GM18505 (cell line): ENCODE measurements around the gene ANKRD11.
"Not testable (repeated sequence)": the region's sequence is repeated elsewhere in the genome, so short reads cannot be mapped to it uniquely, and the experiment has no call there.

Source experiments
- ATAC-seq: cut with Tn5 transposase; IDR thresholded peaks from one replicate; pipeline ENCODE4 v1.9.1; 2021; ENCODE audit not compliant: unreplicated experiment
- POLR2A ChIP-seq: IDR thresholded peaks from 4 replicates; pipeline ENCODE4 v1.6.1; 2011; ENCODE audit warnings: borderline replicate concordance; ENCODE audit not compliant: insufficient read depth, insufficient read length; ENCODE audit errors: extremely low read depth

Gene ANKRD11

GRCh38 chr16:89476811-89477261 lies 13.5 kb downstream of the ANKRD11 start:
- no peak for TF ChIP-seq POLR2A
- peak; percentile 52 for ATAC-seq

GRCh38 chr16:89476379-89476778 lies 14.0 kb downstream of the ANKRD11 start:
- no peak for TF ChIP-seq POLR2A

GRCh38 chr16:89475144-89475543 lies 15.2 kb downstream of the ANKRD11 start:
- no peak for TF ChIP-seq POLR2A
- ATAC-seq: no peak

More at GRCh38 chr16:89476379-89476778, 14.0 kb downstream of the ANKRD11 start:
- no peak for ATAC-seq

DNA sequence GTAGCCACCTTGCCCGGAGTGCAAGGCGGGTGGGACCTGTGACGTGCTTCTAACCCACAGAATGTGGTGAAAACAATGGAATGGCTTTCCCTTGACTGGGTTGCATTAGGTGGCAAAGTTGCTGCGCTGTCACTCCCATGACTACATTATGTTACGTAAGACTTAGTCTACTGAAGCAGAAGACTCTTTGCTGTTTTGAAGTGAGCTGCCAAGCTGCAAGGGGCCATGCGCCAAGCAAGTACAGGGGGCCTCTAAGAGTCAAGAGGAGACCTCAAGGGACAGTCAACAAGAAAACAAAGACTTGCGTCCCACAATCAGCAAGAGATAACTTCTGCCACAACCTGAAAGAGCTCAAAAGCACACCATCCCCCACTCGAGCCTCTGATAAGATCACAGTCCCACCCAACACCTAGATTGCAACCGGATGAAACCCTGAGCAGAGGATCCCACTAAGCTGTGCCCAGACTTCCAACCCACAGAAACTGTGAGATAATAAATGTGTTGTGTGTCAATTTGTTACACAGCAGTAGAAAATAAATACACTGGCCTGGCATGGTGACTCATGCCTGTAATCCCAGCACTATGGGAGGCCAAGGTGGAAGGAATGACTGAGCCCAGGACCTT lies 16.5 kb downstream of the ANKRD11 start:
- no peak for ATAC-seq
- TF ChIP-seq POLR2A: no peak

DNA sequence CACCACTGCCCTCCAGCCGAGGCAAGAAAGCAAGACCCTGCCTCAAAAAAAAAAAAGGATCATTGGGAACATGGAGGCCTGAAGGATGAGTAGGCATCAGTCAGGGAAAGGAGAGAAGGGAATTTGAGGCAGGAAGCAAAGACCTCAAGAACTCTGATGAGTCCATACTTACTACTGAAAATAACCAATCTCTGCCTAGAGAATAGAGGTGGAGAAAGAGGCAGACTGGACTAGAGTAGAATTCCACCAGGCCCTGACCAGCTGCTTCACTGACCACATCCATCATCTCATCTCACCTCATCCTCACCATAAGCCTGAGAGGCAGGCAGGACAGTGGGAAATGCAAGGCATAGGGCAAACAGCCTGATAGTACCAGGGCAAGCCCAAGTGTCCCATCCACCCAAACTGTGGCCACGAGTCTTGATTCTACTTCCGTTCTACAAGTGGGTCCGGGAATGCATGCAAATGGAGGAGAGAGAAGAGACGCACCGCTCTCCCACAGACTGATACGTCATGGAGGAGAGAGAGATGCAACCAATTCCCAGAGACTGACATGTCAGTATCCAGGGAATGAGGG lies 17.1 kb downstream of the ANKRD11 start:
- no peak for TF ChIP-seq POLR2A
- no peak for ATAC-seq

- no peak for ATAC-seq
- TF ChIP-seq POLR2A: no peak
Observed at GRCh38 chr16:89472711-89473075, 17.7 kb downstream of the ANKRD11 start.

GRCh38 chr16:89467382-89467781 lies 23.0 kb downstream of the ANKRD11 start:
- TF ChIP-seq POLR2A: no peak
- ATAC-seq: no peak

DNA sequence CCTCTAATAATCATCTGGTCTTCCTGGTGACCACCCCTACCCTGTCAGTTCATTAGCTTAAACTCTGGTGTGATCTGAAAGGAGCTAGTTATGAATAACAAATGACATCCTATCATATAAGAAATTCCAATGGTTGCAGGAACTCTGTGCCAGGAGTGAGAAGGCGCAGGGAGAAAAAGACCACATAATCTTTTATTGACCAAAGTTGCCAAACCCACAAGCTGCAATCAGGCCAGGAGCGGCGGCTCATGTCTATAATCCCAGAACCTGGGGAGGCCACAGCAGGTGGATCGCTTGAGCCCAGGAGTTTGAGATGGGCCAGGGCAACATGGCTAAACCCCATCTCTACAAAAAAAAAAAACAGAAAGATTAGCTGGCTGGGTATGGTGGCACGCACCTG lies 23.4 kb downstream of the ANKRD11 start:
- ATAC-seq: no peak
- TF ChIP-seq POLR2A: no peak

DNA sequence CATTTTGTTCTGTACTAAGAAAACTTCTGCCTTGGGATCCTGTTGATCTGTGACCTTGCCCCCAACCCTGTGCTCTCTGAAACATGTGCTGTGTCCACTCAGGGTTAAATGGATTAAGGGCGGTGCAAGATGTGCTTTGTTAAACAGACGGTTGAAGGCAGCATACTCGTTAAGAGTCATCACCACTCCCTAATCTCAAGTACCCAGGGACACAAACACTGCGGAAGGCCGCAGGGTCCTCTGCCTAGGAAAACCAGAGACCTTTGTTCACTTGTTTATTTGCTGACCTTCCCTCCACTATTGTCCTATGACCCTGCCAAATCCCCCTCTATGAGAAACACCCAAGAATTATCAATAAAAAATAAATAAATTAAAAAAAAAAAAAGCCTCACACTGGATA lies 27.0 kb downstream of the ANKRD11 start:
- not testable (repeated sequence) for ATAC-seq

- not testable (repeated sequence) for ATAC-seq
Observed at GRCh38 chr16:89462639-89463038, 27.7 kb downstream of the ANKRD11 start.

- not testable (repeated sequence) for ATAC-seq
Observed at GRCh38 chr16:89461890-89462289, 28.5 kb downstream of the ANKRD11 start.

DNA sequence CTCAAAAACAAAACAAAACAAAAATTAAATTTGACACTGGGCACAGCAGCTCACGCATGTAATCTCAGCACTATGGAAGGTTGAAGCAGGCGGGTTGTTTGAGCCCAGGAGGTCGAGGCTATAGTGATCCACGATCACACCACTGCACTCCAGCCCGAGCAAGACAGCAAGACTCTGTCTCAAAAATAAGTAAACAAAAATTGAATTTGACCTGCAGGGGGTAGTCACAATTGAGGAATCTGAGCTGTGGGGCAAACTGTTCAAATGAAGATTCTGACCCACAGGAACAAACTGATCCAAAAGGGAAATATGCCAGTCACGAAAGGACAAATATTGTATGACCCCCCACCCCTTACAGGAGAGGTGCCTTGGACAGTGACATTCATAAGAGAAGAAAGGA lies 29.8 kb downstream of the ANKRD11 start:
- no peak for ATAC-seq
- TF ChIP-seq POLR2A: no peak

DNA sequence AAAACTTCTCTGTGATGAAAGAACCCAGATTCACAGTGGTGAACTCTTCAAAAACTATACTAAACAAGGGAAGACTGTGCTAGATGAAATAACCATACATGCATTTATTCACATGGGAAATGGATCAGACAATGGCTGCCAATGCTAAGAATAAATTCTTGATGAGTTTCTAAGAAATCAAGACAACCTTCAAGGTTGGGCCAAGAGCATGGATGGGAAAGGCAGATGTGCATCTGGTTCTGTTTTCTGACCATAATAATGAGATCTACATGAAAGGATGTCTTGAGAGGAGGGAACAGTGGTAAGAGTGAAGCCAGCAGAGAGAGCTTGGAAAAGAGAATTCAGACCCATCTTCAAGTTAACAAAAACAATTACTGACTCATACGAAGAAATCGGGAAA lies 31.4 kb downstream of the ANKRD11 start:
- TF ChIP-seq POLR2A: no peak
- no peak for ATAC-seq

DNA sequence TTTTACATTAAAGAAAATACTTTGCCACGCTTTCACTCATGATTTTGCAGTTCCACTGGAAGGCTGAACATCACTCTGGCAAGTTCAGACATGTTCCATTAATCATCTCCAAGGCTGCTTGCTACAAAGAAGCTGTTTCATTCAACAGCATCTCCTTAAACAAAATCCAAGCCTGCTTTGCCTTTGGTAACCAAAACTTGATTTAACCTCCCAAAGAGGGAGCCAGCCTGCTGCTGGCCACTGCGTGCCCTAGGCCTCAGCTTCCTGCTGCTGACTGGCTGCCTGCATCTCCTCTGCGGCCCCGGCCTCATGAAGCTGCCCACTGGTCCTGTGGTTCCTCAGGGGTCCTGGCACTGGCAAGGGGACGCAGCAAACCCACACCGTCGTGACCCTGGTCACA lies 31.8 kb downstream of the ANKRD11 start:
- no peak for TF ChIP-seq POLR2A
- ATAC-seq: no peak

- TF ChIP-seq POLR2A: no peak
- no peak for ATAC-seq
Observed at GRCh38 chr16:89456419-89456959, 33.9 kb downstream of the ANKRD11 start.

DNA sequence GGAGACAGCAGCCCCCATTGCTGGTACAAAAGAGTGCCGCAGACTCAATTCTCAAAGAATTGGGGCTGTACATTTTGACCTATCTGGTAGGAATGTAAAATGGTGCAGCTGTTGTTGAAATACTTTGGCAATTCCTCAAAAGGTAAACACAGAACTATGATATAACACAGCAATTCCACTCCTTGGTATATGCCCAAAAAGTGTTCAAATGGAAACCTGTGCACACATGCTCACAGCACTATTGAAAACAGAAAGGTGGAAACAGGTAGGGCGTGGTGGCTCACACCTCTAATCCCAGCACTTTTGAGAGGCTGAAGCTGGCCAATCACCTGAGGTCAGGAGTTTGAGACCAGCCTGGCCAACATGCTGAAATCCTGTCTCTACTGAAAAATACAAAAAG lies 34.7 kb downstream of the ANKRD11 start:
- TF ChIP-seq POLR2A: no peak

More for the DNA sequence above, 34.7 kb downstream of the ANKRD11 start:
- no peak for ATAC-seq
